ENCODE measurements around the gene RPTOR. TPM values are rescaled to one million over a fixed set of nuclear protein-coding genes. Genes with fewer than 3 reads are reported as not detected.

Gene RPTOR
- total RNA-seq, 1 donor from 2014 or later = 21.8 TPM

DNA sequence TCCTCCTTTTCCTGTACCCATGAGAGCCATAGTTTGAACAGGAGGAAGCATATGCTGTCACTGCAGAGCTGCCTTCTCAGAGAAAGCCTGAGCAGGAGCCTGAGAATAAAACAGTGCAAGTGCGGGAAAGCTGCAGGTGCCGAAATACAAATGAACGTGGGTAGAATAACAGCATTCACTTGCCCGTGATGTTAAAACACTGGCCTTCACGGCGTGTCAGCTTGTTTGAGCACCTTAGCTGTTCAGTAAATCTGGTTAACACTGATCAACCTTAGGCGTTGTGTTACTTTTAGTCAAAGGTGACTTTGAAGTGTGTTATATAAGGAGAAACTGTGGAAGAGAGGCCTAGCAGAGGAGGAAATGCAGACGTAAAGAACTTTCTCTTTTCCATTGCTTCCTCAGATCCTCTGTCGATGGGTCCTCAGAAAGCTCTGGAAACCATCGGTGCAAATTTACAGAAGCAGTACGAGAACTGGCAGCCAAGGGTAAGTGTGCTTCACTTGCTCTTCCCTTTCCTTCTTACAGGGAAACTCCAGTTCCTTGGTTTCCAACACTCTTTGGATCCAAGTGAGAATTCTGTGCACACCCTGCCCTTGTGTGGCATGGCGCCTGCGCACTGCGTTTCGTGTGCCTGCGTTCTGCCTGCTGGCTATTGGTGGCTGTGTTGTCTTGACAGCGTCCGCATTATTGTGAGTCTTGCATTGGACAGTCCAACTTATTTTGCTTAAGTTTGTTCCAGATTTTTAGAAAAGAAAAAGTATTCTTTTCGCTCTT is 98.9 kb downstream of the RPTOR start:
- no peak for DNase-seq
- no peaks in the 10 kb centered on the region for H3K4me1 ChIP-seq
- H3K36me3 ChIP-seq = peaks cover 8% of the 10 kb centered on the region
- TF ChIP-seq, protein P1, sequence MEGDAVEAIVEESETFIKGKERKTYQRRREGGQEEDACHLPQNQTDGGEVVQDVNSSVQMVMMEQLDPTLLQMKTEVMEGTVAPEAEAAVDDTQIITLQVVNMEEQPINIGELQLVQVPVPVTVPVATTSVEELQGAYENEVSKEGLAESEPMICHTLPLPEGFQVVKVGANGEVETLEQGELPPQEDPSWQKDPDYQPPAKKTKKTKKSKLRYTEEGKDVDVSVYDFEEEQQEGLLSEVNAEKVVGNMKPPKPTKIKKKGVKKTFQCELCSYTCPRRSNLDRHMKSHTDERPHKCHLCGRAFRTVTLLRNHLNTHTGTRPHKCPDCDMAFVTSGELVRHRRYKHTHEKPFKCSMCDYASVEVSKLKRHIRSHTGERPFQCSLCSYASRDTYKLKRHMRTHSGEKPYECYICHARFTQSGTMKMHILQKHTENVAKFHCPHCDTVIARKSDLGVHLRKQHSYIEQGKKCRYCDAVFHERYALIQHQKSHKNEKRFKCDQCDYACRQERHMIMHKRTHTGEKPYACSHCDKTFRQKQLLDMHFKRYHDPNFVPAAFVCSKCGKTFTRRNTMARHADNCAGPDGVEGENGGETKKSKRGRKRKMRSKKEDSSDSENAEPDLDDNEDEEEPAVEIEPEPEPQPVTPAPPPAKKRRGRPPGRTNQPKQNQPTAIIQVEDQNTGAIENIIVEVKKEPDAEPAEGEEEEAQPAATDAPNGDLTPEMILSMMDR (IDR thresholded peaks at IDR 0.05; ENCODE audit: borderline replicate concordance) = no peak
- no peaks in the 10 kb centered on the region for H3K9me3 ChIP-seq (replicated peaks)
- H3K27ac ChIP-seq (replicated peaks) = no peak overlapping the region
- no peak overlapping the region for H3K4me3 ChIP-seq
- intact Hi-C loops (cut with micrococcal nuclease) = no loop called here
- no peaks in the 10 kb centered on the region for H3K27me3 ChIP-seq (ENCODE audit: low read depth)

DNA sequence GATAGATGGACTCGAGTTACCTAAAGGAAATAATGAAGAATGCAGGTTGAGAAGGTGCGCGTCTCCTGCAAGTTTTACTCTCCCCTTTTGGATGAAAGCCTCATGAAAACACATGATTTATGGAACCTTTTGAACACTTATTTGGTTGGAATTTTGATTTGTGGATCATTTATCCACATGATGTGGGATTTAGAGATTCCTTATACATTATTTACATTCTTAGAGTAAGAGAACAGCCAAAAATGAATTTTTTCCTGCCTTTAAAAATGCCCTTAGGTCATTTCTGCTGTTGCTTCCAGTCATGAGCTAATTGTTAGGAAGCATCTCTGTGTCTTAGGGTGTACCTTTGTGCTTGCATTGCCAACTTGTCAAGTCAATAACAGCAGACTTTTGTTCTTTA is 99.9 kb downstream of the RPTOR start:
- Histone ChIP-seq H3K27ac (replicated peaks) (no peak overlapping the region), H3K27me3 (ENCODE audit: low read depth) (no peaks in the 10 kb centered on the region), H3K36me3 (peaks cover 8% of the 10 kb centered on the region), H3K9me3 (replicated peaks) (no peaks in the 10 kb centered on the region), H3K4me1 (peaks cover 10% of the 10 kb centered on the region), H3K4me3 (no peak overlapping the region)
- intact Hi-C loops (cut with micrococcal nuclease) = no loop called here
- TF ChIP-seq, protein P1 (IDR thresholded peaks at IDR 0.05; ENCODE audit: borderline replicate concordance) = no peak
- DNase-seq = no peak

DNA sequence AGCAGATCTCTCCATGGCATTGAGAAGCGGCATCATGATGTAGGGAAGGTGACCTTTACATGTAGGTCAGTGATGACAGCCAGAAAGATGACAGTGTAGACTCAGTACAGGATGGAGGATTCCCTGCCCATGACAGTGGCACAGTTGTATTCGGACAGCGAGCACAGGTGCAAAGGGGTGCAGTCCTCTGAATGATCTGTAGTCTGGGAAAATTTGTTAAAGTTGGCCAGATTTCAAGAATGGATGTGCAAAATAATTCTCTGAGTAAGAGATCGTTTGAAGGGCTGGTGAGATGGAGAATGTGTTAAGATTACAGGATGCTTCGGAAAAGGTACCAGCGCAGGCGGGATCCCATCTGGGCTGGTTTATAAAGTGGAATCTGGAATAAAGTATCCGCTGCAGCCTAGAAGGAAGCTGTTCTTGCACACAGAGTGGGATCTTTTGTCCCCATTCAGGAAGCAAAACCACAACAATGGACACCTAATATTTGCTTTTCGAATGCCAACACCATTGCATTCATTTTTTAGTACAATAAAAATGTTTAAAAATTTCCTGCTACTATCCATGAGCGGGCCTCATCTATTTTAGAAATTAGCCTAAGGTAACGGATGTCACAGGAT is 101.2 kb downstream of the RPTOR start:
- Histone ChIP-seq H3K4me3 (no peak overlapping the region), H3K36me3 (peaks cover 8% of the 10 kb centered on the region), H3K27ac (replicated peaks) (no peak overlapping the region), H3K9me3 (replicated peaks) (no peaks in the 10 kb centered on the region), H3K27me3 (ENCODE audit: low read depth) (no peaks in the 10 kb centered on the region), H3K4me1 (peaks cover 23% of the 10 kb centered on the region)
- DNase-seq = no peak
- TF ChIP-seq, protein P1 (IDR thresholded peaks at IDR 0.05; ENCODE audit: borderline replicate concordance) = no peak
- intact Hi-C loops (cut with micrococcal nuclease) = no loop called here

DNA sequence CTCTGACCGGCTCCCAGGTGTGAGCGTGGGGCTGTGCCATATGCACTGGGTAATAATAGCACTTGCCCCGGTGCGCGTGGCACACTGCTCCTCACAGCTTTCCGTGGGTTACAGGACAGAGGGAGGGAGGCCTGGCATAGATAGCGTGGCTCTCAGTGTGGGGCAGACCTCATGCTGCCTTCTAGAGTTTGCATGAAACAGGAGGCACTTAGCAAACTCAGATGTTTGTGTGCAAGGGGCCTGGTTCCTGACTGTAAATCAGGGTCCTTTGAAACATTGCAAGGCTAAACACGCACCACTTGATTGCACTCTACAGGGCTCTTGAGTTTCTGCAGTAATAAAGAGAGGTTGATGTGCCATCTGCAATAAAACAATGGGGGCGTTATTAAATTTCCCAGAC is 101.7 kb downstream of the RPTOR start:
- H3K27ac ChIP-seq (replicated peaks) = no peak overlapping the region
- DNase-seq = no peak

DNA sequence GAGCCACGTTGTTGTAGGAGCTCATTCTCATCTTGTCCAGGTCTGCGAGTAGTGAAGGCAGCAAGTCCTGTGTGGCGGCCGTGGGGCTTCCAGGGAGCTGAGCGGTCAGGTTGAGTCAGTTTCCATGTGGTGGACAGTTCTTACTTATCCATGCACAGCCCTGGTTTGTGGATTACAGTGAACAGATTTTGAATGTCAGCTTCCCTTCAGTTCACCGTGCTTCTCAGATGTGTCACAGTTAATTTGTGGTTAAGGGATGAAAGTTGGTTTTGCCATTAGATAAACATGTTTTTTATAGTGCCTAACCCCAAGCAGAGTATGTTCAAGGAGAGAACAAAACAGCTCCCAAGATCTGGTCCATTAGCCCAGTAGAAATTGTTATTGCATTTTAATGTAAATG is 103.1 kb downstream of the RPTOR start:
- Histone ChIP-seq H3K27ac (replicated peaks) (no peak overlapping the region), H3K4me1 (peaks cover 24% of the 10 kb centered on the region), H3K4me3 (no peak overlapping the region), H3K9me3 (replicated peaks) (no peaks in the 10 kb centered on the region), H3K36me3 (peaks cover 8% of the 10 kb centered on the region), H3K27me3 (ENCODE audit: low read depth) (no peaks in the 10 kb centered on the region)
- TF ChIP-seq, protein P1 (IDR thresholded peaks at IDR 0.05; ENCODE audit: borderline replicate concordance) = no peak
- DNase-seq = no peak
- intact Hi-C loops (cut with micrococcal nuclease) = no loop called here

More for the DNA sequence above, 101.7 kb downstream of the RPTOR start:
- Histone ChIP-seq H3K4me3 (no peak overlapping the region), H3K36me3 (peaks cover 8% of the 10 kb centered on the region), H3K4me1 (peaks cover 24% of the 10 kb centered on the region), H3K9me3 (replicated peaks) (no peaks in the 10 kb centered on the region), H3K27me3 (ENCODE audit: low read depth) (no peaks in the 10 kb centered on the region)
- intact Hi-C loops (cut with micrococcal nuclease) = no loop called here
- TF ChIP-seq, protein P1 (IDR thresholded peaks at IDR 0.05; ENCODE audit: borderline replicate concordance) = no peak
